Hematopoietic multipotent progenitor cell treated with erythropoietin and hydrocortisone succinate and interleukin-3 and kit ligand, for 4 days (in vitro differentiated cells): Measurements from ENCODE around the gene PEPD.

ENCODE experiments used
- DNase-seq: peaks from one replicate; pipeline ENCODE4 v3.0.0-alpha.2; 2015

The PEPD gene

DNA sequence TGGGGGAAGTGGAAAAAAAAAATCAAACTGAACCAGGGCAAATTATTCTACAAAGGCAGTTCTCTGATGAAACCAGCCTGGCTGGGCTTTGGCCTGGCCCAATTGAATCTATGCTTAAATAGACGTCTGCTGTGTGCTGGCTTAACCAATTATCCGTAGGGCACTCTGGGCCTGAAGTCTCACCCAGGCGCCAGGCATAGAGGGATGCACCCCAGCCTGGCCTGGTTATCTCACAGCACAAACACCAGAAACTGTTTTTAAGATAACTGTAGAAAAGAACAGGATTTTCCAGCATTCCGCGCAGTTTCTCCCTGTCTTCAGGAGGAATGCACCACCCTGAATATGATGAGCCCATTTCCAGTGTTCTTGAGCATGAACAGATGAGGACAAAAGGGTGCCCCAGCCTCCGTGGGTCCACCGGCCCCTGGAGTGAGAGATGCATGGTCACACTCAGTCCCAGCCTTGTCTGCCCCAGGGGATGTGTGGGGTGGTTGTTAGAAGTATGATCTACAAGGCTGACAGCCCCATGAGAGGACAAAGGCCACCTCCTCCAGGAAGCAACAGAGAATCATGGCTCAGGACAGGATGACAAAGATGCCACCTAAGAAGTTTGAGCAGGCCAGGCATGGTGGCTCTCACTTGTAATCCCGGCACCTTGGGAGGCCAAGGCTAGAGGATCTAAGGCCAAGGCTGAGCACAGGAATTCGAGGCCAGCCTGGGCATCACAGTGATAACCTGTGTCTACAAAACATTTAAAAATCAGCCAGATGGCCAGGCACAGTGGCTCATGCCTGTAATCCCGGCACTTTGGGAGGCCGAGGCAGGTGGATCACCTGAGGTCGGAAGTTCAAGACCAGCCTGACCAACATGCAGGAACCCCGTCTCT, 50.2 kb downstream of the PEPD start:
- DNase-seq: no peak

DNA sequence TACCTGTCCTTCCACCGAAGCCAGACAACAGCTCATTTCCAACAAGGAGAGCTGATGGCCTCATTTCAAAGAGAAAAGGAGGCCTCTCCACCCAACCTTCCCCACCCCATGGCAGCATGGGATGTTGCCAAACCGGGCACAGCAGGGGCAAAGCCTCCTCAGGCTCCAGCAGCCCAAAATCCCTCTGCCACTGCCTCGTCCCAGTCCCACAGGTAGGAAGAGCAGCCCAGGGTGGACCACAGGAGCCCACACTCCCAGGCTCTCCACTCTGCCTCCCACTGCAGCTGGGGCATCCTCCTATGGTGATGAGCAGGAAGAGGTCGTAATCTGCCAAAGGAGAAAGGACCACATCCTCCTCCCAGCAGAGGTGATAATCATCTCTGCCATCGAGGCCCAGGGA, 50.9 kb downstream of the PEPD start:
- no peak for DNase-seq

DNA sequence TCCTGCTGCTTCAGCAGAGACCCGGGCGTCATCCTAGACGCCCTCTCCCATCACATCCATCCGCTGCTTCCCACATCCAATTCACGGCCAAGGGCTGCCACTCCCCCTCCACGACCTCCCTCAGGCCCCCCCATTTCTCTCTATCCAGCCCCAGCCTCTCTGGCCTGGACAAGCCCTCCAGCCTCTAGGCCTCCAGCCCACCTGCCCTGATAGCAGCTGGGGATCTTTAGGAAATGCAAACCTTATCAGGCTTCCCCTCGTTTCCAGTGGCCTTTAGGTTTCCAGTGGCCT, 51.6 kb downstream of the PEPD start:
- DNase-seq: no peak

DNA sequence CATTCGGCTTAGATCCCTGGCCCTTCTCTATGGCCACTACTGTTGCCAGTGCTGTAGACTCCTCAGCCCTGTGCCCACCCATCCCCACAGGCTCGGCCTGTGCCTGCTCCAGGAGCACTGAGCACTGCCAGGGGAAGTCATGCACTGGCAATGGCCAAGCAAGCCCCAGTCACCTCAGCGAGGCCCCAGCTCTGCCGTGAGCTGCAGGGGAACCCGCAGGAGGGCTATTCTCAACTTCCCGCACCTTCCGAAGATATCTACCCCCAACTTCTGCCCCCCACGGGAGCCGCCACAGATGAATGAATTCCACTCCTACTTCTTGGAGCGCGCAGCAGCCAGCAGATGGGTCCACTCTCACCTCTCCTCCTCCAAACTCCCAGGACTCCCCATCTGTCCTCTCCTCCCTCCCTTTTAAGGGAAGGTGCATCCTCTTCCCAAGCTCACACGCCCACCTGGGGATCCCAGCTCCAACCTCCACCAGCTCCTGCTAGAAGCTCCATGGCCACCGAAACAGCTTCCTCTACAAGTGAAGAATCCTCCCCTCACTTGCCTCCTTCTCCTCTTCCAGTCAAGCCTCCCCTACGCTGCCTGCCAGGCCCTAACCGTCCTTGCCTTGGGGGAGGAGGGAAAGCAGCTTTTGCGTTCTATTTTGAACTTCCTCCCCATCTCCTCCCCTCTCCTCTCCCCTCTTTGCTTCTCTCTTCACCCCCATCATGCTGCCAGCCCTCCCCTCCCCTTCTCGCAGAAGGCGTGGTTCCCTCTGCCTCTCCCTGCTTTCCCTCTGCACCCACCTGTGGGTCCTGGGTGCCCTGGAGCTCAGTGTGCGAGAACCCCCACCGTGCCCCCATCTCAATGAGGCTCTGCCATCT, 52.2 kb downstream of the PEPD start:
- DNase-seq: no peak

DNA sequence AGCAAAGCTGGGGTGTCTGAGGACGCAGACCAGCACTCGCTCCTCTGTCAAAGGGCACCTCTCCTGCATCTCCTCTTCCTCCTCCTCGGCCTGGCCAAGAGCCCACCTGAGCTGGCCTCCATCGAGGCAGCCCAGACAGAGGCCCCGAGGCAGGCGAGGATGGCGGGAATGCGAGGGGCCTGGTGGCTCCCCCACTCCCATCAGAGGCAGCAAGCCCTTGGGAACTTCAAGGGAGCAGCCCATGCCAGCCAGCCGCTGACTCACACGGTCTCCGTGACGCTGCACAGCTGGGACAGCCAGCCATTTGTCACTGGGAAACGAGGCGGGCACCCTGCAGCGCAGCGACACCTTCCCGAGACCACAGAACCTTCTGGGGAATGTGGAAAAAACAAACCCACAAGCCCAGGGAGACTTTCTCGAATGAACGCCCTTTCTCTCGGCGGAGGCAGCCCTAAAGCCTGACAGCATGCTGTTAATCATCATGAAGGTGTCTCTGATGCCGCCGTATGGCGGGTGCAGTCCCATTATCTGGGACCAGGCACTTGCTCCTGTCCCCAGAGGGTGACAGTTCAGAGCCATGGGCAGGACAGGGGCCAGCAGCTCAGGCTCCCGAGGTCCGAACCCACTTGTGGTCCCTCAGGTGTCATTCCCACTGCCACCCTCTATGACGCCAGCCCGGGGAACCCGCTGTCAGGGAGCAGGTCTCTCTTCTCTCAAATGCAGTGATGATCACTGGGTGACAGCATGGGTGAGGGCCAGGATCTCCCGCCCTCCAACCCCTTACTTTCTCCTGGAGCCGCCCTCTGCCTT, 53.0 kb downstream of the PEPD start:
- no peak for DNase-seq

DNA sequence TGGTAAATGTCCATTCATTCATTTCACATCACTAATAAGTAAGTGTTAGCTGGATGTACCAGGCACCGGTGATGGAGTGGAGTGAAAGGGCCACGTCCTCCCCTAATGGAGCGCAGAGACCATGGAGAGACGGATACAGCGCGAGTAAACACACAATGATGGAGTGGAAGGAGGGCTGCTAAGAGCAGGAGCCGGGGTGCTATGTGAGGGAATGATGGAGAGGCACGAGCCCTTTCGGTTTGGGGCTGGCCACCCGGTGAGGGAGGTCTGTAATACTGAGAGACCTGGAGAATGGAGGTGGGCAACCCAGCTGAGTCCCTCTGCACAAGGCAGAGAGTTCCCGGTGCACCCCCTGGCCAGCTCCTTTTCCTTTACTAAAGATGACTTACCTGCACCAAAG, 53.7 kb downstream of the PEPD start:
- DNase-seq: no peak

DNA sequence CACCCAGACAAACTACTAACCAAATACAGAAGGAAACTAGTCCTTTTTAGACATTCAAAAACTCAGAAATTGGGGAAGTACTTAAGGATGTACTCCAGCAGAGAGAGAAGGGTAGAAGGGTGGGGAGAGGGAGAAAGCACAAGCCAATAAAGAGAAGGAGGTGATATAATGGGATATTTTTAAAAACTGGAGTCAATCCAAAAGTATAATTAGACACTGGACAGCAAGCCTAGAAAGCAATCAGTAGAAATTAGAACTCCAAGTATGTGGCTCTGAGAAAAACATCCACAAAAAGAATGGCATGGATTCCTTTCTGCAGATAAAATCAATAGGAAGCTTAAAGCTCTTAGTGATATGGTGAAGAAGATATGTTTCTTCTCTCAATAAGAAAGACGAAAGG, 55.8 kb downstream of the PEPD start:
- no peak for DNase-seq

DNA sequence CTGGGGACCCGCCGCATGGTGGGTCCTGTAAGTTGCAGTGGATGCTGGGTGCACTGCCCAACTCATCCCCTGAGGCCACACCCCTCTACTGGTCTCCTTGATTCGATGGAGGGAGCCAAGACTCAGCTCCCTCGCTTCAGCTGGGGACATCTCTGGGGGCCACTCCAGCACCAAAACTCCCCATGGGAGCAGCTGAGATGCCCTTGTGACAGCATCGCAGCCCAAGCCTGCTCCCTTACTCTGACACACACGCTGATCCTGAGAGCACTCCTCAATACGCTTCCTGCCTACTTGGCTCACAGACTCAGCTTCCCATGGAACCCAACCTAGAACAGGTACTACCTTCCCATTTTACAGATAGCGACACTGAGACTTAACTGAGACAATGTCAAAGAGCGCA, 56.2 kb downstream of the PEPD start:
- DNase-seq: no peak

DNA sequence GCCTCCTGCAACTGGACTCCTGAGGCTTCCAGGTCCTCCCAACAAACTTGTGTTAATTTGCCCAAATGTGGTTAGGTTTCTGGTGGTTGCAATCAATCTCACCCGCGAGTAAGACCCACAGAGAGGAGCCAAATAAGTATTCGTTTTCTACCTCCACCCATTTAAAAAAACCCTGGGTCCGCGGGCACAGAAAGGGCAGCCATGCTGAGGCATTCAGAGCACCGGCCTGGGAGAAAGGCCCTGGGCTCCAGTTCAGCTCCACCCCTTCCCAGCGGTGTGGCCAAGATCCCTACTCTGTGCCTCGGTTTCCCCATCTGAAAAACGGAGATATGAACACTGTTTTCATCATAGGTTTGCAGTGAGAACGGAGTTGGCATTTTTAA, 56.9 kb downstream of the PEPD start:
- no peak for DNase-seq

DNA sequence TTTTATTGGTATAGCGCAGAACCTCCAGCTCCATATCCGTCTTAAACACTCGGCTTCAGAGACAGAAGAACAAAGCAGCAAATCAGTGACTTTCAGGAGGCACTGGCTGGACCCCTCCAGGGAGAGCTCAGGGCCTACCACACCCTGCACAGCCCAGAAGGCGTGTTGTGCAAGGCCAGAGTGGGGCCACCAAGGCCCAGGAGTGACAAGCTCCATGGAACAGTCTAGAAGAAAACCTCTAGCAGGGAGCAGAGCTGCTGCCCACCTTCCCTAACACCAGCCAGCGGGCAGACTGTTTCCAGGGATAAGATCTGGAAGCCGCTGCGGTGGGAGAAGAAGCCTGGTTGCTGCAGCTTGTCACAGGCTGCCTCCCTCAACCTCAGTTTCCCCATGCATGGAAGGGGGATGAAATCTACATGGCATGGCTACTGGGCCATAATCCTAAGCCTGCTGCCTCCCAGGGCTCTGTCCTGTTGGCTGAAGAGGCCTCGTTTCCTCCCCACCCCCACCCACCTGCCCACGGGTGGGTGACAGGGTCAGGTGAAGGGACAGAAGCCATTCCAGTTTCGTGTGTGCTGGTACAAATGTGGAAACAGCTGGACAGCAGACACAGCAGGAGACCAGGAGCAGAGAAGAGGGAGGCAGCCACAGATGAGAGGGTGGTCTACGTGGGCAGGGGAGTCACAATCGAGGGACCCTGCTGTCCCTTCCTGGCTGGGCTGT, 57.4 kb downstream of the PEPD start:
- no peak for DNase-seq

DNA sequence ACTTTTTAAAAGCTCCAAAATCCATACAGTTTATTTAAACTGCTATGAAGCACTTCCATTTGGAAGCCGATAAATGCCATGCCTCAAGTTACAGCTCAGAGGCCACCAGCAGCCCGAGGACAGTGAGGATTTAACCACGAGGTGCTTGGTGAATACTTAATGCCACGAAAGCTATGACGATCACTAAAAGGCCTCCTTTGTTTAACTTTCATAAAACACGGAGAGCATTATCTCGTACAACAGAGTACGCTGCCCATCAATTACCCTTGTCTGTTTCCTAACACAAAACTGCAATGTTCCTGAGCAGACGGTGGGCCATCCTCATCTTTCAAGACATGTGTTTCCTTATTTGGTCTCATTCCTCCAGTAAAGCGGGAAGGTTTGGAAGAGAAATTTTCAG, 58.4 kb downstream of the PEPD start:
- no peak for DNase-seq

DNA sequence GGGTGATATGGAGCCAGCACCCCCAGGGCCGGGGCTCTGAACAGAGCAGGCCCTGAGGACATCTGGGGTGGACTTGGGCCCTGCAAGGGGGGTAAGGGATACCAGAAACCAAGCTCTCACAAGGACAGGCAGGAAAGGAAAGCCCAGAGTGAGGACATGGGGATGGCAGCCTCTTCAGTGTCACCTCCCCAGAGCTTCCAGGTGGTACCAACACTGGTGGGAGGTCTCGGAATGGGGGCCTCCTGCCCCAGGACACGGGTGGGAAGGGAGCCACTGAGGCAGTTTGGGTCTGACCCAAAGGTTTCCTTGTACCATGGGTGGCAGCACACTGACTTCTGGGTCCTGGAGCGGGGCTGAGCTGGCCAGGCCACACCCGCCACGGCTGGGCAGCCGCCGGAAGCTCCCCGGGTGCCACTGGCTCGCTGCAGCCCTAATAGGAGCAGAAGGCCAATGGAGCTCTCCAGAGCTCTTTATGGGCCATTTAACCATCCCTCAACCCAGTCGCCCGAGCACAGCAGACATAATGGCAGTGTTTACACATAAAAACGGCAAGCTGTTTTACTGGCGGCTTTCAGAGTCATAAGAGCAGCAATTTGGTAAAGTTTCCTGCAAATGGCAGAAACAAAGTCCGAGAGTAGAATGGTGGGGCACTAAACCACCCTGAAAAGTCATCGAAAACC, 59.3 kb downstream of the PEPD start:
- no peak for DNase-seq

DNA sequence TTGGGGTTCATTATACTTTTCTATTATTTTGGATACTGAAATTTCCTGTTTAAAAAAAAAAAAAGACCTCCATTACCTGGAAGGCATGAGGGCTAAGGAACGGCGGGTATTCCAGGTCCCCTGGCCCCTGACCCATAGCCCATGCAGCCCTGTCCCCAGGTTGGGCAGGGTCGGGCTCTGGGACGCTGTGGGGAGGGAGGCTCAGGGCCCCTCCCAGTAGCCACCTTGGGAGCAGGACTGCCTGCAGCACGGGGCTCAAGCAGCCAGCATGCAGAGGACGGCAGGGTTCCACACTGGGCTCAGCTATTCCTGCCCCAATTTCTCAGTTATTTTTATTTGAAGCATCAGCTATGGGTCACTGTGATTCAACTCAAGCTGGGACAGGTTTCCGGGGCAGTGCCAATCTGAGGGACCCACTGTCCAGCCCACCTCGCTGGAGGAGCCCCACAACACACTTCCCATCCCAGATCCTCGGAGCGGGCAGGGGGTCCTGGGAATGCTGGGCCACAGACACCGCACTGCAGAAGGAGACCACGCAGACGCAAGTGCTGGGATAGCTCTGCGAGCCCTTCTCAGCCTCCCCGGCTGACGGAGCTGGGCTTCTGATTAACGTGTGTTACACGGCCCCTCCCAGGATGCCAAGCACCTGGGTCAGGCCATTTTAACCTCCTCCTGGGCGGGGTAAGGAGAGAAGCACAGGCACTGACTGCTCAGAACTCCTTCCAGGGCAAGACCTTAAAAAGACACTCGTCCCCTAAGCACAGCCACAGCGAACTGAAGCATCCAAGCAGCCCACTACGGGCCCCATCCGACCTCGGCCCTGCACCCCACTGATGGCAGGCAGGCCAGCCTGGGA, 60.1 kb downstream of the PEPD start:
- DNase-seq: no peak

DNA sequence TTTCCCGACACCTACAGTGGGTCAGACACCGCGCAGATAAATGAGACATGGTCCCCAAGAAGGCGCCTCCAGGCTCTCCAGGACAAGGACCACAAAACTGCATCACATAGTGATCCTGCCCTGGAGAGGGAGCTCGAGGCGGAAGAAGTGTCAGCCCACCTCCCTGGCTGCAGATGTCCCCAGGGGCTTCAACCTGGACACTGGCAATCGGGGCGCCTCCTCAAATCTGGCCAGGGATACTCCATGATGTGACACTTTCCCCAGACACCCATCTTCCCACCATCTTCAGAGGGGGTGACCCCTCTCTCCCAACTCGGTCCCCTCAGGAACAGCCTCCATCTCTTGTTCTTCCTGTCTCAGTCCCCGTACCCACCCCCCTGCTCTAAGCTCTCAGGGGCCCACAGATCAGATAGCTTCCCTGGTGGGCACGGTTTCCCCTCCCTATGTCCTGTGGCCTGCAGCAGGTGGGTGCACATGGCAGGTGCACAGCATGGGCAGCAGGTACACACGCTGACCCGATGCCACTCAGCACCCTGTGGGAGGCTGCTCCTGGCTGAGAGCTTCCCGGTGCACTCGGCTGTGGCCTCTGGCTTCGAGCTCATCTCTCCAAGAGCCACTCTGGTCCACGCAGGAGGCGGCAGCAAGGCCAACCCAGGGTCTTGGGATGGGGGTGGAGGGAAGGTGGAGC, 61.2 kb downstream of the PEPD start:
- no peak for DNase-seq

DNA sequence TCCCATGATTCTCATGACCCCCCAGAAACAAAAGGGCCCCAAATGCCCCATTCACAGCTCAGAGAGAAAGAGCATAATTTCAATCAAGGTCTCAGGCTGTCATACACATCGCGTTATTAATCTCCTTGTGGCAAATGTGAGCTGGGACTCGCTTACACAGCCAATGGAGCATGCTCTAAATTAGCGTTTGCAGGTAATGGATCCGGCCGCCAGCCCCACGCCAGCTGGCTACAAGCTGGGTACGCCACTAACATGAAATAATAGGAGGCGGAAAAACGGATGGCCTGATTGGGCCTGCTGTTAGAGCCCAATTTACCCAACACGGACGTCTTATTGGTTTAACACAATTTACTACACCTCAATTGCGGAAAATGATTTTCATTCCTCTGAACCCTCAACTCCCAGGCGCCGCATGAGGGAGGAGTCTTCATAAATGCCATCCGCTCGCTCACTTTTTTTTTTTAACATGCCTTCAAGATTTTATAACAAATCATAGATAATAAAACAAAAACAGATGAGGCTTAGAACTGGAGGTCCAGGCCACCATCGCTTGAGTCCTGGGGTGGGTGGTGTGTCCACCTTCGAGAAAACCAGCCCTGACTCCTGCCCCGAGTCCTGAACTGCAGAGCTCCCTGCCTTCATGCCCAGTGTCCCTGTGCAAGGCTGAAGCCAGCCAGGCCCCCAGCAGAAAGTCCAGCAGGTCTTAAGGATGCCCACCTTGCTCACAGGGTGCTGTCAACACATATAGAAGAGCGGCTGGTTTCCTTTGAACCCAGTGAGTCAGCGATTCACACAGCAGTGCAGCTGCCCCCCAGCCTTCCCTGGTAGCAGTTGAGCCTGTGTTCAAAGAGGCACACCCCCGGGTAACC, 62.1 kb downstream of the PEPD start:
- DNase-seq: no peak

DNA sequence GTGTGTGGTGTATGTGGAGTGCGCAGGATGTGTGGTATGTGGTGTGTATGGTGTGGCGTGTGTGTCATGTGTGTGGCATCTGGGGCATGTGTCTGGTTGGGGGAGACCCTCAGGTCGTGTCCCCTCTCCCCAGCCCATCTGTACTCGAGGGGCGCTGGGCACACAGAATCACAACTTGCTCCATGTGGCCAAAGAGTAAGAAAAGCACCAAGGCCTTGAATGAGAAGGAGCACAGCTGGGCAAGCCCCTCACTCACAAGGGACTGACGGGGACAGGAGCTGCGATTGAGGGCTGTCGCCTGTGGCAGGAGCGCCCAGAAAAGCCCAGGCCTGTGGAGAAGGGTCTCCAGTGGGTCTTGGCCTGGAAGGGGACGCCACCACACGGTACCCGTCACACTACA, 62.8 kb downstream of the PEPD start:
- no peak for DNase-seq

DNA sequence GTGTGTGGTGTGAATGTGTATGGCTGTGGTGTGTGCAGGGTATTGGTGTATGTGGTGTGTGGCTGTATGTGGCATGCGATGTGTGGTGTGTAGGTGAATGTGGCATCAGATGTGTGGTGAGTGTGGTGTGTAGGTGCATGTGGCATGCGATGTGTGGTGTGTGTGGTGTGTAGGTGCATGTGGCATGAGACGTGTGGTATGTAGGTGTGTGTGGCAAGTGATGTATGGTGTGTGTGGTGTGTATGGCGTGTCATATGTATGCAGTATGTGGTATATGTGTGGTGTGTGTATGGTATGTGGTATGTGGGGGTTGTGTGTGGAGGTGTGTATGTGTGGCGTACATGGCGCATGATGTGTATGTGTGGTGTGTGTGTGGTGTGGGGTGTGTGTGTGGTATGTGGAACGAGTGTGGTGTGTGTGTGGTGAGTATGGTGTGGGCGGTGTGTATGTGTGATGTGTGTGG, 63.4 kb downstream of the PEPD start:
- no peak for DNase-seq

DNA sequence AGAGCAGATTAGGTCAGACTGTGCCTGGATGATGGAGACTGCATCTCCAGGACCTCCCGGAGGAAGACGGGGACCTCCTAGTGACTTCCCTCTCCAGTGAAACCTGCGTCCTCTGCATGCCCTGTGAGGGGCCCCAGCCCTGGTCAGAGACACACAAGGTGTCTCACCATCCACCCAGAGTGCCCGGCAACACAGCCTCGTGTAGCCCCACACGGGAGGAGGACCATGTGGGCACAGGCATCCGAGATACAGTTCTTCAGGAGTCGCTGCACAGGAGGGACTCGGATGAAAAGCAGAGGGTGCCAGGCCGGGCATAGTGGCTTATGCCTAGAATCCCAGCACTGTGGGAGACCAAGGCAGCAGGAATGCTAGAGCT, 64.8 kb downstream of the PEPD start:
- no peak for DNase-seq

DNA sequence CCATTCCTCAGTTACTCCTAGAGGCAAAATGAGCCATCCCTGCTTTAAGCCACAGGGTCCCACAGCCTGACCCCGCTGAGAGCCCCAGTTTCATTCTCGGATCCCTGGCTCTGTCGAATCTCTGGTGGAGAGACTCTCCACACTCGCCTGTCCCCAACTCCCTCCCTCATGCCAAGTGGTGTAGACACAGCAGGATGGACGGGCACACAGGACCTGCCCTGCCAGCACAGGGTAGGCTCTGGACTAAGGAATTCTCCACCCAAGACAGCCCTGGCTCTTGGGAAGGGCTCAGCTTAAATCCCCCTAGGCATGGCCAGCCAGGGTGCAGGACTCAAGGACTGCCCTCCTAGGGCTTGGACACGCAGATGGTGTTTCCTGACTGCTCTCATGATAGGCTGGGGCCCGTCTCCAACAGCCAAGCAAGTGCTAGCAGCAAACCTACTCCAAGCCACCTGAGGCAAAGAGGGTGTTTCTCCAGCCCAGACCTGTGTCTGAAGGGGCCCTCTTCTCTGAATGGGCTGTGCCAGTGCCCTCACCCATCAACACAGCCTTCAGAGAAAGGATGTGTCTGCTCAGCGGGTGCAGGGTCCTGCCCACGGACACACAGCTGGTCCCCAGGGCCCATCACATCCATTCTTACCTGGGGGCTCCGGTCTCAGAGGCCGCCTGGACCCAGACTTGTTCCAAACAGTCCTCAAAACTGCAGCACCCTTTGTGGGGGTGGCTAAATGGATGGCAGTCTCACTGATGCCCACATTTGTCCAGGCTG, 65.3 kb downstream of the PEPD start:
- DNase-seq: no peak
